Measurements from ENCODE around the gene EMP3.
"Not testable (repeated sequence)": the region's sequence is repeated elsewhere in the genome, so short reads cannot be mapped to it uniquely, and the experiment has no call there.

Gene EMP3

GRCh38 chr19:48348045-48348444 lies 22.7 kb downstream of the EMP3 start:
- DNase-seq (ENCODE audit: low read depth), result no peak

- DNase-seq (ENCODE audit: low read depth), result no peak
These were observed 23.4 kb downstream of the EMP3 start for GRCh38 chr19:48348737-48349136.

GRCh38 chr19:48350856-48351255 lies 25.5 kb downstream of the EMP3 start:
- DNase-seq (ENCODE audit: low read depth), result no peak

- no peak for DNase-seq (ENCODE audit: low read depth)
These were observed 26.0 kb downstream of the EMP3 start for GRCh38 chr19:48351341-48351752.

GRCh38 chr19:48353677-48354076 lies 28.3 kb downstream of the EMP3 start:
- no peak for DNase-seq (ENCODE audit: low read depth)

- DNase-seq (ENCODE audit: low read depth), result no peak
These were observed 29.1 kb downstream of the EMP3 start for GRCh38 chr19:48354332-48354992.

GRCh38 chr19:48355365-48355954 lies 30.1 kb downstream of the EMP3 start:
- DNase-seq (ENCODE audit: low read depth), result no peak

- no peak for DNase-seq (ENCODE audit: low read depth)
These were observed 33.8 kb downstream of the EMP3 start for GRCh38 chr19:48359123-48359522.

- no peak for DNase-seq (ENCODE audit: low read depth)
These were observed 36.6 kb downstream of the EMP3 start for GRCh38 chr19:48361912-48362311.

GRCh38 chr19:48362716-48363499 lies 37.6 kb downstream of the EMP3 start:
- DNase-seq (ENCODE audit: low read depth), result peak; percentile 92

GRCh38 chr19:48363500-48363809 lies 38.1 kb downstream of the EMP3 start:
- DNase-seq (ENCODE audit: low read depth), result no peak

GRCh38 chr19:48363810-48364597 lies 38.7 kb downstream of the EMP3 start, which contains the start of the genes SYNGR4 and TMEM143:
SYNGR4 (plus strand) TSS chr19:48364367; CDS start chr19:48365843, 1,476 bp downstream.
TMEM143 (minus strand) TSS chr19:48363940; CDS start chr19:48363920, 20 bp downstream.
- peak; percentile 99 for DNase-seq (ENCODE audit: low read depth)

GRCh38 chr19:48364598-48365348 lies 39.4 kb downstream of the EMP3 start:
- DNase-seq (ENCODE audit: low read depth), result no peak

- DNase-seq (ENCODE audit: low read depth), result no peak
These were observed 40.2 kb downstream of the EMP3 start for GRCh38 chr19:48365602-48366001.

- no peak for DNase-seq (ENCODE audit: low read depth)
These were observed 42.5 kb downstream of the EMP3 start for GRCh38 chr19:48367855-48368254.

- no peak for DNase-seq (ENCODE audit: low read depth)
These were observed 43.6 kb downstream of the EMP3 start for GRCh38 chr19:48368936-48369335.

- no peak for DNase-seq (ENCODE audit: low read depth)
These were observed 45.6 kb downstream of the EMP3 start for GRCh38 chr19:48370955-48371354.

- DNase-seq (ENCODE audit: low read depth), result no peak
These were observed 46.0 kb downstream of the EMP3 start for GRCh38 chr19:48371367-48371766.

GRCh38 chr19:48371771-48372170 lies 46.4 kb downstream of the EMP3 start:
- not testable (repeated sequence) for DNase-seq (ENCODE audit: low read depth)

- DNase-seq (ENCODE audit: low read depth), result no peak
These were observed 47.6 kb downstream of the EMP3 start for GRCh38 chr19:48372904-48373303.

GRCh38 chr19:48373567-48373966 lies 48.2 kb downstream of the EMP3 start:
- DNase-seq (ENCODE audit: low read depth), result no peak

- no peak for DNase-seq (ENCODE audit: low read depth)
These were observed 52.8 kb downstream of the EMP3 start for GRCh38 chr19:48378194-48378570.

All from stromal cell of bone marrow (primary cell).